Breast epithelium (tissue), 4 donors: Measurements from ENCODE around the gene EEF1AKMT1. TPM values are rescaled to one million over a fixed set of nuclear protein-coding genes. Genes with fewer than 3 reads are reported as not detected.

Source experiments
- DNase-seq, 2 donors: peaks; one replicate each; pipeline ENCODE4 v3.0.0-alpha.2; 2019; ENCODE audit warnings: low spot score in 2 of 2
- H3K27ac ChIP-seq, 2 donors: fragments of 200-600 bp; sonication (generic) in 1 of 2; one replicate each; pipeline ENCODE4 v1.5.1; 2016 to 2019; ENCODE audit warnings: mild to moderate bottlenecking in 1 of 2
- H3K27me3 ChIP-seq, 2 donors: fragments of 200-600 bp; sonication (generic) in 1 of 2; one replicate each; pipeline versions ENCODE4 v1.5.1 to v1.6.0; 2017 to 2019; ENCODE audit warnings: control low read depth in 1 of 2, mild to moderate bottlenecking in 1 of 2
- H3K36me3 ChIP-seq: fragments of 200-600 bp; one replicate; pipeline ENCODE4 v1.5.1; 2019
- H3K4me1 ChIP-seq, 2 donors: fragments of 200-600 bp; sonication (generic); one replicate each; pipeline ENCODE4 v1.5.1; 2016 to 2019; ENCODE audit warnings: control low read depth in 1 of 2
- H3K4me3 ChIP-seq, 3 donors: fragments of 200-600 bp; sonication (generic); 1 replicate in 2 of 3; 2 replicates in 1 of 3; pipeline ENCODE4 v1.5.1; 2016 to 2019; ENCODE audit warnings: mild to moderate bottlenecking in 3 of 3, moderate library complexity in 2 of 3
- H3K9me3 ChIP-seq, 2 donors: fragments of 200-600 bp; sonication (generic) in 1 of 2; one replicate each; pipeline ENCODE4 v1.5.1; 2016 to 2019; ENCODE audit warnings: control low read depth in 1 of 2
- POLR2A ChIP-seq: fragments of 450-650 bp; IDR thresholded peaks from one replicate; pipeline ENCODE4 v1.6.1; 2016; ENCODE audit warnings: antibody characterized with exemption, mild to moderate bottlenecking, moderate library complexity
- POLR2AphosphoS5 ChIP-seq, 3 donors: sonication (generic); formaldehyde crosslinking; IDR thresholded peaks; one replicate each; pipeline ENCODE4 v1.6.1; 2017; ENCODE audit warnings: antibody characterized with exemption in 3 of 3
- intact Hi-C: fragments of 100-400 bp; cut with DNase I; formaldehyde crosslinking; loops from one replicate; pipeline ENCODE4 v1.15.1; 2023; ENCODE audit warnings: low total_unique reads
- total RNA-seq, 3 donors: library from RNA; depleted of rRNA; stranded (reverse); fragments of >200 nt; gene quantifications; one replicate each; pipeline ENCODE4 v1.1.0, GENCODE V29; 2016
- TF ChIP-seq, protein P1 (sequence below), 3 donors: fragments of 450-650 bp; IDR thresholded peaks; one replicate each; pipeline ENCODE4 v1.5.1; 2016 to 2017; ENCODE audit warnings: antibody characterized with exemption in 3 of 3, mild to moderate bottlenecking in 3 of 3, moderate library complexity in 3 of 3

Gene EEF1AKMT1
- total RNA-seq, 3 donors from 2014 or later = 9.0 to 16.1 (median 13.5) TPM

DNA sequence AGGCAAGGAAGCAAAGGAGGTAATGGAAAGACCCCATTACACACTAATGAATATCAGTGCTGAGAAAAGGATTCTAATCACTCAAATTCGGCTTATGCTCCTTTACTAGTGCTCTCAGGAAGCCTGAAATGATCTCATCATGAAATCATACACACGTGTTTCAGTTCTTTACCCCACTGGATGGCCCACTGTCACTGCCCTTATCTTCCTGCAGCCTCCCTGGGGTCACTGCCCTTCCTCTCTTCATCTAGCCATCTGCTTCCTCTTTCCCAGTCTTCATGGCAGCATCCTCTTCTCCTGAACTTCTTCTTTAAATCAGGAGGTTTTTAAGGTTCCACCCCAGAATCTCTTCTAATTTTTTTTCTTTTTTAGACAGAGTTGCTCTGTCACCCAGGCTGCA, 27.9 kb upstream of the EEF1AKMT1 start:
- Histone ChIP-seq H3K36me3 (no peaks in the 10 kb centered on the region), H3K9me3 (no peaks in the 10 kb centered on the region), H3K27me3 (no peaks in the 10 kb centered on the region), H3K4me1 (no peaks in the 10 kb centered on the region), H3K27ac (no peak overlapping the region), H3K4me3 (no peak overlapping the region)
- no peak for DNase-seq
- intact Hi-C loops = no loop called here
- TF ChIP-seq, protein P1, sequence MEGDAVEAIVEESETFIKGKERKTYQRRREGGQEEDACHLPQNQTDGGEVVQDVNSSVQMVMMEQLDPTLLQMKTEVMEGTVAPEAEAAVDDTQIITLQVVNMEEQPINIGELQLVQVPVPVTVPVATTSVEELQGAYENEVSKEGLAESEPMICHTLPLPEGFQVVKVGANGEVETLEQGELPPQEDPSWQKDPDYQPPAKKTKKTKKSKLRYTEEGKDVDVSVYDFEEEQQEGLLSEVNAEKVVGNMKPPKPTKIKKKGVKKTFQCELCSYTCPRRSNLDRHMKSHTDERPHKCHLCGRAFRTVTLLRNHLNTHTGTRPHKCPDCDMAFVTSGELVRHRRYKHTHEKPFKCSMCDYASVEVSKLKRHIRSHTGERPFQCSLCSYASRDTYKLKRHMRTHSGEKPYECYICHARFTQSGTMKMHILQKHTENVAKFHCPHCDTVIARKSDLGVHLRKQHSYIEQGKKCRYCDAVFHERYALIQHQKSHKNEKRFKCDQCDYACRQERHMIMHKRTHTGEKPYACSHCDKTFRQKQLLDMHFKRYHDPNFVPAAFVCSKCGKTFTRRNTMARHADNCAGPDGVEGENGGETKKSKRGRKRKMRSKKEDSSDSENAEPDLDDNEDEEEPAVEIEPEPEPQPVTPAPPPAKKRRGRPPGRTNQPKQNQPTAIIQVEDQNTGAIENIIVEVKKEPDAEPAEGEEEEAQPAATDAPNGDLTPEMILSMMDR (IDR thresholded peaks at IDR 0.05) = no peak
- no peak for TF ChIP-seq POLR2AphosphoS5 (IDR thresholded peaks at IDR 0.05)
- no peak for TF ChIP-seq POLR2A

DNA sequence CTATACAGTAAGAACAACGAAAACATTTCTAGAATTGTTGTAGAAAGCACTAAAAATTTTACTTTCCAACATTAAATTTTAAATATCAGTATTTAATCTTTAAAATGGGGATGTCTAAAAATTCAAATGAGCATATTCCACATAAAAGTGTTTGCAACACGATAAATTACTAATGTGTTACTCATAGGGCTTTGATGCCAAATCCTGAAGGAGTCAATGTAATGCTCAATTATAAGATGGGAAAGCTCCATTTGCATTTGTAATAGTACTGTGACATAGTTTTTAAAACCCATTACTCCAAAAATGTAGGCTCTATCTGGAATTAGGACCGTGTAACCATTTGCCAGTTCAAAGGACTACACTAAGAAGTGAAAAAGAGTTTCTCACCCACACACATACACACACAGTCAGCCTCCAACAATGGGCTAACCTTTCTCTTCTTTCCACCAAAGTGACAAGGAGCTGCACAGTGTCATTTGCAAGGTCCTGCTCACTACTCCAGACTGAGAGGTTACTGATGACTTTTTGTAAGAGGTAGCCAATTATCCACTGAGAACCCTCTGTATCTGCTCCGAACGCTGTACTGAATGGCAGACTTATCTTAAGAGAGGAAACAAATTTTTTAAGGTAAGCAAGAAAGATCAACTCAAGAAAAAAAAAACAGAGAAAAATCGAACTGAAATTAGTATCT, 26.1 kb upstream of the EEF1AKMT1 start:
- TF ChIP-seq, protein P1 (IDR thresholded peaks at IDR 0.05) = no peak
- TF ChIP-seq POLR2A (no peak), POLR2AphosphoS5 (IDR thresholded peaks at IDR 0.05) (no peak)
- Histone ChIP-seq H3K27me3 (no peaks in the 10 kb centered on the region), H3K4me1 (no peaks in the 10 kb centered on the region), H3K27ac (no peak overlapping the region), H3K36me3 (no peaks in the 10 kb centered on the region), H3K9me3 (no peaks in the 10 kb centered on the region), H3K4me3 (no peak overlapping the region)
- intact Hi-C loops = no loop called here
- DNase-seq = no peak

DNA sequence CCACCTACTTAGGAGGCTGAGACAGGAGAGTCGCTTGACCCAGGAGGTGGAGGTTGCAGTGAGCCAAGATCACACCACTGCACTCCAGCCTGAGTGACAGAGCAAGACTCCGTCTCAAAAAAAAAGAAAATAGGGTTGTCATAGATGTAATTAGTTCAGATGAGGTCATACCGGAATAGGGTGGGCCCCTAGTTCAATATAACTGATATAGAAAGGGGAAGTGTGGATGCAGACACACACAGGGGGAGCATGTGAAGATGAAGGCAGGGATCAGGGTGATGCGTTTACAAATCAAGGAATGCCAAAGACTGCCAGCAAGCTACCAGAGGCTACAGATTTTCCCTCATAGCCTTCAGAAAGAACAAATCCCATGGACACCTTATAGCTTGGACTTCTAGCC, 24.3 kb upstream of the EEF1AKMT1 start:
- Histone ChIP-seq H3K36me3 (no peaks in the 10 kb centered on the region), H3K4me1 (no peaks in the 10 kb centered on the region), H3K4me3 (no peak overlapping the region), H3K27me3 (no peaks in the 10 kb centered on the region), H3K27ac (no peak overlapping the region), H3K9me3 (no peaks in the 10 kb centered on the region)
- TF ChIP-seq, protein P1 (IDR thresholded peaks at IDR 0.05) = no peak
- no peak for TF ChIP-seq POLR2A
- DNase-seq = no peak
- intact Hi-C loops = no loop called here

DNA sequence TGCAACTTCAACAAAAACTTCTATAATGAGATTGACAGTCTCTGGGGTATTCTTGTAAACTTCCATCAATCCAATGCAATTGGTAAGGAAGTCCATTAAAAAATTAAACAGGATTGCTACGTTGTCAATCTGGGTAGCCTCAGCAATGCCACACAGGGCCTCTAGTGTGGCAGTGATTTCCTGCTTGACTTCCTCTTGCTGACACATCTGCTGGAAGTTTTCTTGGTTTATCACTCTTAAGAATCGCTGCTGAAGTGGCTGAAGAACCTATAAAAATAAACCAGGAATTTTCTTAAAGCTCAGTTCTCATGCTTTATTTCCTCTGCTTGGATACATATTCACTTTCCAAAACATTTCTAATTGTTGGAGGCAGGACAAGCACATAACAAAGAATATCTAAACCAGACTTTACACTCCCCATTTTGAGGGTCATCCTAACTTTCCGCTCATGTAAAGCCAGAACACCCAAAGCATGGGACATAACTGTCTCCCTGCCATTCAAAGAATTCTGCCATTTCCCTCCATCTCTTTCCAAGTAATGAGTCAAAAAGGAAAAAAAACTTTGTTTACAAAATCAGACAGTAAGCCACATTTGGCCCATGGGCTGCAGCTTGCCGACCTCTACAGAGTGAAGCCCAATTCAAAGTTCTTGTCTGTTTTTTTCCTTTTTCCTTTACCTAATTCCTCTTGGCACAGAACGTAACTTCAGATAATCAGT, 23.2 kb upstream of the EEF1AKMT1 start:
- no peak for TF ChIP-seq POLR2AphosphoS5 (IDR thresholded peaks at IDR 0.05)
- TF ChIP-seq, protein P1 (IDR thresholded peaks at IDR 0.05) = no peak
- Histone ChIP-seq H3K4me1 (no peaks in the 10 kb centered on the region), H3K36me3 (no peaks in the 10 kb centered on the region), H3K27me3 (no peaks in the 10 kb centered on the region), H3K9me3 (no peaks in the 10 kb centered on the region), H3K27ac (no peak overlapping the region), H3K4me3 (no peak overlapping the region)
- intact Hi-C loops = no loop called here
- no peak for DNase-seq

DNA sequence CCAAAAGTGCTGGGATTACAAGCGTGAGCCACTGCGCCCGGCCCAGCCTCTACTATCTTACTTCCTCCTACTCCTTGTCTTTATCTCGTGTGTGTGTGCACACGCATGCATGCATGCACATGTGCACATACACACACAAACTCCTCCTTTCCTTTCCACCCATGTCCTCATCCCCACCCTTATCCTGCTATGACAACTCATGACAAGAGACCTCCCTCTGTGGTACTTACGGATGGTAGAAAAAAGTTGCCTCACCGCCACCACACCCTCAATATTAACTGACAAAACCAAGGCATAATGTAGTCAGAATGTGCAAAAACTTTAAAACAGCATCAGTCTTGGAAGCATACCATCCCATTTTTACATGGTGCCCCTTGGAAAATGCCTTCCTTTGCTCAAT, 15.9 kb upstream of the EEF1AKMT1 start:
- Histone ChIP-seq H3K36me3 (no peaks in the 10 kb centered on the region), H3K9me3 (no peaks in the 10 kb centered on the region), H3K27me3 (no peaks in the 10 kb centered on the region), H3K4me1 (no peaks in the 10 kb centered on the region), H3K27ac (no peak overlapping the region), H3K4me3 (no peak overlapping the region)
- TF ChIP-seq POLR2A (no peak), POLR2AphosphoS5 (IDR thresholded peaks at IDR 0.05) (no peak)
- TF ChIP-seq, protein P1 (IDR thresholded peaks at IDR 0.05) = no peak
- intact Hi-C loops = no loop called here
- DNase-seq = no peak
